ENCODE results near the gene PRRT4.

PRRT4 gene

DNA sequence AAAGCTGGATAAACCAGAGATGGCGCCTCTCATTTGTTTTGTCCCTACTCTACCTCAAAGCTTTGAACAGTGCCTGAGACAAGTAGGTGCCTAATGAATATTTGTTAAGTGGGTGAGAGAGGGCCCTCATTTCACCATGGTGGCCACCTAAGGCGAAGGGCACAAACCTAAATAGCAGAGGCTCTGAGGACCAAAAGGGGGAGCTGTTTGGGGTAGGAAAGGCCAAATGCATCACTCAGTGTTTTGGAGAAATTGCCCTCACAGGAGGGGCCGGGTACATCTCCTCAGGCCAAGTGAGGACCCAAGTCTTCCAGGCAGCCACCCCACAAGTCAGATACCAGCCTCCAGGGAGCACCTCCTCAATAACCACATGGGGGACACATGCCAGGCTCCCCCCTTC lies 34.3 kb upstream of the PRRT4 start:
- DNase-seq (ENCODE audit: low read depth in 2 of 2), result no peak

DNA sequence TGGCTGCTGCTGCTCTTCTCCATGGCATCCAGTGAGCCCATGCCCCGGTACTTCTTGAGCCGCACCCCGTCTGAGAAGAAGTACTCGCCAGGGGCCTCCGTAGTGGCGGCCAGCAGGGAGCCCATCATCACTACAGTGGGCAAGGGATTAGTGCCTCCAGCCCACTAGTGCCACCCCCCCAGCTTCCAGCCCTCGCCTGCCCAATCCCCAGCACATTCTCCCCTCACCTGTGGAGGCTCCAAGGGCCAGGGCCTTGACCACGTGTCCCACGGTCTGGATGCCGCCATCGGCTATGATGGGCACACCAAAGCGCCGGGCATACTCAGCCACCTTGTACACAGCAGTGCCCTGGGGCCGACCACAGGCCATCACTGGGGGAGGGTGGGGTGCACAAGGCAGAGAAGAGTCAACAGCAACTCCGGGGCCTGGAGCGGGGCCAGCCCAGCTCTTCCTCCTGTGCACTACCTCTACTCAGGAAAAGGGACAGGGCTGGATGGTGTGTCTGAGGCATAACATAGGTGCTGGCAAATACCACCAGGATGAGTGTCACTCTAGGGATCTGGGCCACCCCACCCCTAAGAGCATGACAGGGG lies 33.5 kb upstream of the PRRT4 start:
- DNase-seq (ENCODE audit: low read depth in 2 of 2), result no peak

DNA sequence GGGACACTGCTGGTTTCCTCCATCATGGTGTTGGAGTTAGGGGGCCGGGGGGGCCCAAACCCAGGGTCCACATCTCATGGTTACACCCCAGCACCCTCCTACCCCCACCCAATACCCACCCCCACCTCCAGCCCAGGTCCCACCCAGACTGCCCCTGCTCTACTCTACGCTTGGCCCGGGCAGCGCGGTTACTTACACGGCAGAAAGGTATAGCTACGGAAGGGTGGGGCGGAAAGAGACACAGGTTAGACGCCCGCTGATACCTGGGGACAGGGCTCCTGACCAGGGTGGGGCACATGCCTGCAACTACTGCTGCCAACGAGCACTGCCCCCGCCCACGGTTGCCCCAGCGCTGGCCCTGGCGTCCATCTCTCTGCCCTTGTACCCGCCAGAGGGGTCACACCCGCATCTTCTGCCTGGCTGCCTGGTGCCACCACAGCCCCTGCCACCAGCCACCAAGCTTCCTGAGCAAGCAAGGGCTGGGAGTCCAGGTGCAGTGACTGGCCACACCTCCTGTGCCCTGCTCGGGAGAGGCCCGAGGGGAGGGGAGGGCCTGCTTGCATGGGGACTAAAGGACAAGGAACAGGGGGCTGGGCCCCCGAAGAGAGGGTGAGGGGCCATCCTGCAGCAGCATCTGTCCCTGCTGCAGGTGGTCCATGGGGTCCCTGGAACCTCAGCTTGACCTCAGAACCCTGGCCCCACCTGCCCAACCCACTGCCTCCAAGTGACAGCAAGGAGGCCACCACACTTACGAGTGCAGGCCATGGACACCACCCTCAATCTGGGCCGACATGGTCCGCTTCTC lies 32.2 kb upstream of the PRRT4 start:
- no peak for DNase-seq (ENCODE audit: low read depth in 2 of 2)

DNA sequence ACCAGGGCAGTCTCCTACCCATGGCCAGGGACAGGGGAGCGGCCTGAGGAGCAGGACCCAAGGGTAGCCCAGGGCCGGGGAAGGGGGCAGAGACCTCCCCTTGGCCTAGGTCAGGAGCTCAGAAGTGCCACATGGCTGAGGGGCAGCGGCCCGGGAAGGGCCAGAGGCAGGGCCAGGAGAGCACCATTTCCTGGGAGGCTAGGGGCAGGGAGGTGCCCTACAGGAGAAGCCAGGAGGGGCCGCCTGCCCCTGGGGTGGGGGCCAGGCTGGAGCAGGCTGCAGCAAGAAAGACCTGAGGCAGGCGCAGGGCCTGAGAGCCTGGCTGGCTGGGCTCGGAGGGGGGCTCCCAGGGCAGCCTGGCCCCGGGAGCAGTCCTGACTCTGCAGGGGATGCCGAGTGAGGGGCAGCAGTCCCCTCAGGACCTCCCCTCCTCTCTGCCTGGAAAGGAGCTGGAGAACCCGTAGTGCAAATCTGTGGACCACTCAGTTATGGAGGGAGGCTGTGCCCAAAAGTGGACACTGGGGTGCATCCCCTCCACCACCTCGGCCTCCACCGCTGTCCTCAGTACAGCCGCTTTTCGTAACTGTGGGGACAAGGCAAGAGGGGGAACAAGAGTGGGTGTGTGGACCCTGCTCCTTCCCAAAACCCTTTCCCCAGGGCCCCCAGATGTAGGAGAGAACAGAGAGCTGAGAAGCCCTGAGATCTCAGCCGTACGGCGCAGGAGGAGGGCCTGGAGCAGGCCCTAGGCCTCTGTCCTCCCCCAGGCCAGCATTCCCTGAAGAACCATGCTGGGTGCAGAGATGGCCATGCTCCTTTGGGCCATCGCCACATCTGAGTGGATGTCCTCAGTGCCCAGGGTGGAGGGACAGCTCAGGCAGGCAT lies 31.2 kb upstream of the PRRT4 start:
- no peak for DNase-seq (ENCODE audit: low read depth in 2 of 2)

DNA sequence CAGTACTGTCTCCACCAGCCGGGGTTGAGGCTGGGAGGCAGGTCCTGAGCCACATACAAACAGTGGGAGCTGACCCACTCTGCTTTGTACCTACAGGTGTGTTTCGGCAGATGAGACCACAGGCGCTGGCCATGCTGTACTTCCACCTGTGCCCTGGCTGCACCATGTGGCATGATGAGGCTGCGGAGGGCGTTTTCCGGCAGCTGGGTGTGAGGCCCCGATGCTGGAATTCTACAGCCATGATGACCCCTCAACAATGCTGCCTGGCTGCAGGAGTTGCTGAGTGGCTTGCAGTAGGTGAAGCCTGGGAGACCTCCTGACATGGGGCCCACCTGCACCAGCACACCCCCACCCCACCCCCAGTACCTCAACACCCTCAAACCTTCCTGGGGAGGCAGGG lies 30.3 kb upstream of the PRRT4 start:
- DNase-seq (ENCODE audit: low read depth in 2 of 2), result no peak

DNA sequence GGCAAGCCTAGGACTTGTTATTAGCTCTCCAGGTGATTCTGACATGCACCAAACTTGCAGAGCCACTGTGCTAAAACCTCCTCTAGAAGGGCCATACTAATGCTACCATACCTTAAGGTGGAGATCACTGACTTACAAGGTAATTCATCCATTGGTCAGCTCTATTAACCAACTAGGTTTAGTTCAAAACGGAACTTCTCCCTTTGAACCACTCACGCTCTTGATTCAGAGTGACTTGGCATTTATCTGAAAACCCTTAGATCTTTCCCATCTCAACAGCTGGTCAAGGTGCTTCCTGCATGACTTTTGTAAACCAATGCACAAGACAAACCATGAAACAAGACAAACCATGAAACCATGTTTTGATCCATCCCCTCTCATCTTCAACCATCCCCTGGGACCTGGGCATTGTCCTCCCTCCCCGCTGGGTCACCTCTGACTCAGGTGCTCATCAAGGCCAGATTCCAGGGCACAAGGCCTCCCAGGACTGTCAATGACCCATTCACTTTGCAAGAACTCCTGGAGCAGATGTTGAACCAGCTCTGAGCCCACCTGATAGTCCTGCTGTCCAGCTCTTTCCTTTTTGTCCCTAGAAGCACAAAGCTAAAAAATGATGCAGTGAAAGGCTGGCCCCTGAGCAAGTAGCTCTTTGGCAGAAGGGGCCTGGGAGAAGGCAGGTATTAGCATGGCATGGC lies 29.5 kb upstream of the PRRT4 start:
- no peak for DNase-seq (ENCODE audit: low read depth in 2 of 2)

DNA sequence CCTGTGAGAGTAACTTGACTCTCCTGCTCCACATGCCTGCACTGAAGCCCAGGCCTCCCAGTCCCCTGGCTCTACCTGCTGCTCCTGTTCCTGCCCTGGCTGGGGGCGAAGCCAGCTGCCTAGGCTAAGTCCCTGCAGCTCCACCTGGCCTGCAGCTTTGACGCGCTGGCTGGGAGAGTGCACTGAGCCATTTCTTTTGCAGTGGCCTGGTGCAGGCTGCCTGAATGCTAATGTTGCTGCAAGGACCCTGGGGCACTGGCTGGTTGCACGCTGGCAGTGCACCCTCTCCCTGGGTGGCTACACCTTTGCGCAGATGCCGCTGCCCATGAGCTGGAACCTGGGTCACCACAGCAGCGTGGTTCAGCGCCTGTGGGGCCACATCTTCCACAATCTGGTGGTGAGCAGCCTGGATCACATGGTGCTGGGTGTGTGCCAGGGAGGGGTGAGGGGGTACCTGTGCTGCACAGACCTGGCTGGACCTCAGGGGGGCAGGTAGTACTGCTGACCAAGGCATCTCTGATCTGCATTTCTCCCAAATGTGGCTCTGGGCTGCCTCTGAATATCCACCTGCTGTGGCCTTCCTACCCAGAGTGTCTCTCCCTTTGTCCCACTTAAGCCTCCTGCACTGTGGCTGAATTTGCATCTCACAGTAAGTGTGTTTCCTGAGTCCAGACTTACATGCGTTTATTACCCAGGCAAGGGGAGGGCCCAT lies 28.3 kb upstream of the PRRT4 start:
- DNase-seq (ENCODE audit: low read depth in 2 of 2), result no peak

DNA sequence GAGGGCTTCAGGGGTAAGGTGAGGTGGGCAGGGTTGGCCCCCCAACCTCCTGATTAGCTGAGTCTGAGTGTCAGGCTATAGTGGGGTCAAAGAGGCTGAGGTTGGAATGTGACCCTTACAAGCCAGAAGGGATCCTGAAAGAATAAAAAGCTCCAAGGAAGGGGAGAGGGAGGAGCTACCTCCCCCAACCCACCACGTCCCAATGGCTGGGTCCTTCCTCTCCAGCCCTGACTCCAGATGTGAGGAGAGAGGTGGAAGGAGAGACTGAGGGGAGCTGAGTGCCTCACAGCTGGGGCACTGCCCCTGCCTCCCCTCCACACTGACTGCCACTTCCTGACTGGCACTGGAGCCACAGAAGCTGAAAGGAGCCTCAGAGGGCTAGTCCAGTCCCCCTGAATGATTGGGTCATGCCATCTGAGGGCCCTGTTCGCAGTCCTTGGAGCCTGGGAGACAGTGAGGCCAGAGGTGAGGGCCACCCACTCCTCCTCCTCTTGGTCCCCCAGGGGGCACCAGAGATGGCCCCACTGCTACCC lies 27.7 kb upstream of the PRRT4 start:
- no peak for DNase-seq (ENCODE audit: low read depth in 2 of 2)

DNA sequence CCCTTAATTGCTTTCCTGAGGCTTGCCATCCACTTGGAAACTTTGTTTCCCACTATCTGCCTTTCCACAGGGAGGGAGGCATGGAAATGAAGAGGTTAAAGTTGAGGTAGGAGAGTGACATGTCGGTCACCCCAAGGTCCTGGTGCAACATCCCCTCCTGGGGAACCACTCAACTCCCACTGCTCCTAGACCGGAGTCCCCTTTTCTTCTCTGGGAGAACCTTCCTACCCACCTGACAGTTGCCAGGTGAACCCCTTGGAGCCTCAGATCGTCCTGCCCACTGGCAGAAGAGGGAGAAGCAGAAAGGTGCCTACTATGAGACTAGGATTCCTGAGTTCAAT lies 26.6 kb upstream of the PRRT4 start:
- no peak for DNase-seq (ENCODE audit: low read depth in 2 of 2)

DNA sequence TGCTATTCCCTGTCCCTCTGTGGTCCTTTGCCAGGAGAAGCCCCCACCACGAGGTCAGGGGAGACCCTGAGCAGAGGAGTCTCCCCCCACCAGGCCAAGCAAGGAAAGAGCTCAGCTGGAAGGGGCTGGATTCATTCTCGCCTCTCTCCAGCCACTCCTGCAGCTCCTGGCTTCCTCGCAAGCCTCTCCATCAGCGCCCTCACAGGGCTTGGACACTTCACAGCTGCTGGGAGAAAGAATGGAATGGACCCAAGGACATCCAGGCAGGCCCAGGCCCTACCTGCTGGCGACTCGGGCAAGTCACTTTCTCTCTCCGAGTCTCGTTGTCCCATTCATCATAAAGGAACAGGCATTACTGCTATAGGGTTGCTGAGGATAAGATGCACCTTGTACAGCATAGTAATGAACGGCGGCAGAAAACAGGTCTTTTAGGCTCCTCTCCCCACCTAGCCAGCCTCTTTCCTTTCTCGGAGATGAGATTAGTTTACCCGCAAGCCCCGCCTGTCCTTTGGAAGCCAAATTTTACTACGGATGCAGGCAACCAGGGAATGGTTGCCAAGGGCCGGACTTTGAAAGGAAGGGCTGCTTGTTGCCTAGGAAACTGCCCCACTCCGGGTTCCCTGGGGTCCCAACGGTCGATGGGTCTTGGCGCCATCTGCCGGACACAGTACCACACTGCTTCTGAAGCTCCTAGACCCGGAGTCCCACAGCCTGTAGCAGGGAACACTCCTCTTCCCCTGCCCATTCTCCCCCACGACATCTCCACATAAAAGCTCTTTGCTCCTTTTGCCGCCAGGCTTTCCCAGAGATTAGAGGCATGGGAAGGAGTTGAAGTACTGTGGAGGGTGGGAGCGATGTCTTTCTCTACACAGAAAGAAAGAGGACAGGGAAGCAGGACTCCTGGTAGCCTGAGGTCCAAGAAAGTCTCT lies 26.0 kb upstream of the PRRT4 start:
- DNase-seq (ENCODE audit: low read depth in 2 of 2), result peak; percentile 36 to 53

DNA sequence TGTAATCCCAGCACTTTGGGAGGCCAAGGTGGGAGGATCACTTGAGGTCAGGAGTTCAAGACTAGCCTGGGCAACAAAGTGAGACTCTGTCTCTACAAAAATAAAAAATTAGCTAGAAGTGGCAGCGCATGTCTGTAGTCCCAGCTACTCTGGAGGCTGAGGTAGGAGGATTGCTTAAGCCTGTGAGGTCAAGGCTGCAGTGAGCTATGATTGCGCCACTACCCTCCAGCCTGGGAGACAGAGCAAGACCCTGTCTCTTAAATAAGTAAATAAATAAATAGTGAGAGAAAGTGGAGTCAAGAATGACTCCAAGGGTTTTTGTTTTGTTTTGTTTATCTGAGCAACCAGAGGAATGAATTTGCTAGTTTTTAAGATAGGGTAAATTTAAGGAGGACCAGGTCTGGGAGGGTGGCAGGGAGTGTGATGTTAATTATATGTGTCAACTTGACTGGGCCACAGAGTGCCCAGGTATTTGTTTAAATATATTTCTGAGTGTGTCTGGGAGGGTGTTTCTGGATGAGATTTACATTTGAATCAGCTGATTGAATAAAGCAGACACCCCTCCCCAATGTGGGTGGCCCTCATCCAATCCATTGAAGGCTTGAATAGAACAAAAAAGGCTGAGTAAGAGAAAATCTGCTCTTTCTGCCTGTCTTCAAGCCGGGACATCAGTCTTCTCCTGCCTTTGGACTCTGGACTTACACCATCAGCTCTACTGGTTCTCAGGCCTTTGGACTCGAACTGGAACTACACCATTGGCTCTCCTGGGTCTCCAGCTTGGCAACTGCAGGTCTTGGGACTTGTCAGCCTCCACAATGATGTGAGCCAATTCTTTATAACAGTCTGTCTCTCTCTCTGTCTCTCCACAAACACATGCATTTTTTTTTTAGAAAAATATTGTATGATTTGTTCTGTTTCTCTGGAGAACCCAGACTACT lies 24.8 kb upstream of the PRRT4 start:
- no peak for DNase-seq (ENCODE audit: low read depth in 2 of 2)

DNA sequence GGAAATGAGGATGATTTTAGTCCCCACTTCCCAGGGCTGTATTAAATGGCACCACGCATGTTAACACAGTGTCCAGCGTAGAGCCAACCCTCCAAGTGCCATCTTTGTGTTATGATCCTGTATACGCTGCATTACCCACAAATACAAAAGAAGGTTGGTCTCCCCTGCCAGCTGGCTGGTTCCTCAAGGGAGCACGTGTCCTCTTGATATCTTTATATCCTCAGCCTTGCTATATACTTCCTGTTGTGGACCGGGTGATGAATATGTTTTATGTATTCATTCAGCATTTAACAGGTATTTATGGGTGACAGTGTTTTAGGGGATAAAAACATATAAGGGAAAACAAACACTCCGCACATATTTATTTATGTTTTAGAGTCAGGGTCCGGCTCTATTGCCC lies 23.2 kb upstream of the PRRT4 start:
- no peak for DNase-seq (ENCODE audit: low read depth in 2 of 2)

DNA sequence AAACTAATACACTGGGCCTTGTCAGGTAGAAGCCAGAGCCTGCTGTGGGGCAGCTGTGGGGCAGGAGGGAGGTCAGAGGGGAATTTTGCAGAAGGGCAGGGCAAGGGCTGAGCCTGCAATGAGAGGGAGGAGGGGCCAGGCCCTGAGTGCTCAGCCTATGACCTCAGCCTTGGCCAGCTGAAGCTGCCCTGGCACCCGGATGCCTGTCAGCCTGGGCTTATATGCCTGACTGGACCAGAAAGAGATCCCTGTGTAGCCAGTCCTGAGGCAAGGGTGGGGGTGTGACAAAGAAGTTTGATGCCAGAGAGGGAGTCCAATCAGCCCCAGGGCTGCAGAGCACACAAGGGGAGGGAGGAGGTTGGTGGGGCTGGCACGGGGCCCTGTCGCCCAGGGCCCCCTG lies 22.3 kb upstream of the PRRT4 start:
- DNase-seq (ENCODE audit: low read depth in 2 of 2), result no peak

DNA sequence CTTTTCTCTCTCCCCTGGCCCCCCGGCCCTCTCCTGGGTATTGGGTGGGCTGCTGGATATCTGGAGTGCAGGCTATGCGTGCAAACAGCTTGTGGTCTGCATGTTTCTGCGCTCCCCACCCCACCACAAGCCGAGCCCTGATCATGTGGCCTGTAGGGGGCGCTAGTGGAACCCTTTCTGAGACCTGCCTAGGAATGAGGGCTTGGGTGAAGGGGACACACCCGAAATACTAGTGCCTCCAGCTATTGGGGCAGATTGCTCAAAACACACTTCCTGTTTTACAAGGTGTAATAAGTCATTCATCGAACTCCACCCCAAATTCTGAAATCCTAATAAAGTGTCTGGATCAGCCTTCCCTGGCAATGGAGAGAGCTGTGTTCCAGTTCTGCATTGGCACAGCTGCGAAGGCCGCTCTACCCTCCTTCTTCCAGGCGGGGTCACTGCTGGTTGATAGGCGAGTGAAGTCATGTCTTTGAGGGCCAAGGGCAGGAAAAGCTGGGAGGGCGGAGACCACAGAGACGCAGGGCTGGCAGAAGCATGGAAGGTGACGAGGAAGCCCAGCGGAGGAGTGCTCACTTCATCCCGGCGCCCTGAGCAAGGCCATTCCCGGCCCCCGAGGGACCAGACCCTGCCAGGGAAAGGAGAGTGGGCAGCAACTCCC lies 19.8 kb upstream of the PRRT4 start:
- DNase-seq (ENCODE audit: low read depth in 2 of 2), result no peak

DNA sequence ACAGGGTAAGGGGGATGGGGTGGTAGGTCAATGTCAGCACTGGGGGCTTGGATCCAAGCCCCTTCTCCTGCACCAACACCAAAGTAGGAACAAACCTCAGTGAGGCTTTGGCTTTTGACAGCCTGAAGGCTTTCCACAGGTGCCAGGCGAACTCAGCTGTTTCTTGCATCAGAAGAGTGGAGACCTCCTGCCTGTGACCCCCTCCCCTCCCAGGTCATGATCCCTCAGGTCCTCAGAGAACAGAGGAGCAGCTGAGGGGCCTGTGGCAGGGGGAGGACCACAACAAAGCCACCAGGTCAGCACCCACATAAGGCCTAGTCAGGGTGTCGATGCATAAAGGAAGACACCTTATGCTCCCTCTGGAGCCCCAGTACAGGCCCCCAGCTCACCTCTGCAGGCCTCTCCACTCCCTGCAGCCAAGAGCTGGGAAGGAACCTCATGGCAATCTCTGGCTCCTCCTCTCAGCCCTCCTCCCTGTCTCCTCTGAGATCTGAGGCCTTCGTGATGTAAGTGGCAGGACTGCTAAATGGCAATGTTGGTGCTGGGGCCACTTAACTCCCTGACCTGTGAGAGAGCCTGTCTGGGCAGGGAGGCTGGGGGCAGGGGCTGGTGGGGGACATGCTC lies 19.1 kb upstream of the PRRT4 start:
- DNase-seq (ENCODE audit: low read depth in 2 of 2), result no peak

DNA sequence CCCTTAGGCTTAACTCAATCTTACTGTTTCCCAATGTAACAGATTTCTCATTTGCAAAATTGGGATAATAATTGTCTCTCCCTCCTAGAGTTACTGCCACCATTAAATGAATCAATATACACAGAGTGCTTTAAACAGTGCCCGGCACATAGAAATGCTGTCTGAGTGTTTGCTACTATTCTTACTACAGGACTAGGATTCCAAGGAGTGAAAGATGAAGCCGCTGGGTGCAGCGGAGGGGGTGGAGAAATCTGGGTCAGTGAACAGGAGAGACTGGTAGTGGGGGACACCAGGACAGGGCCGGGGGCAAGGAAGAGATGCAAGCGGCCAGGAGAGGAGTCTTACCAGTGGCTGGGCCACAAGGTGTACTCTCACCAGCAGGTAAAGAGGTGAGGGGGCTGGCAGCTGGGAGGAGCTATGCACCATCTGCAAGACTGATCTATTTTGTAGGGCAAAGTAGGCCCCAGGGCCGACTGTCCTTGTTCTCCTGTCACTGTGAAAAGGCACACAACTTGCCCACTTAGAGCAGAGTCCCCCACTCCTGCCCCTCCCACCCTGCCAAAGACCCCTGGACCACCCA lies 18.5 kb upstream of the PRRT4 start:
- no peak for DNase-seq (ENCODE audit: low read depth in 2 of 2)

DNA sequence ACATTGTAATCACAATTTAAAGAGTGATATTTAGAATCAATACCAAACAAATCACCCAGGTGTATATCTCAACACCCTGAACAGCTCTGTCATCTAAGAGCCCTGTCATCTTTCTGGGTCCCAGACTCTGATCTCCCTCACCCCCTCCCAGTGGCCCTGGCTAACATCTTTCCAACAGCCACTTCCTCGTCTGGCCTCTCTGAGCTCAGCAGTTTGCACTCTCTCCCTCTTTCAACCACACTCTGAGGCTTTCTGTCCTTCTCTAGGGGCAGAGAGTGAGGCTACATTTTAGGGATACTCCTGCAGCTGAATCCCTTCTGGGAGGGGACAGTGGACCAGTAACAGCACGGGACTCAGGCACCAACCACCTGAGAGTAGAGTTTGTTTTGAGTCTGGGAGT lies 17.1 kb upstream of the PRRT4 start:
- DNase-seq (ENCODE audit: low read depth in 2 of 2), result no peak

DNA sequence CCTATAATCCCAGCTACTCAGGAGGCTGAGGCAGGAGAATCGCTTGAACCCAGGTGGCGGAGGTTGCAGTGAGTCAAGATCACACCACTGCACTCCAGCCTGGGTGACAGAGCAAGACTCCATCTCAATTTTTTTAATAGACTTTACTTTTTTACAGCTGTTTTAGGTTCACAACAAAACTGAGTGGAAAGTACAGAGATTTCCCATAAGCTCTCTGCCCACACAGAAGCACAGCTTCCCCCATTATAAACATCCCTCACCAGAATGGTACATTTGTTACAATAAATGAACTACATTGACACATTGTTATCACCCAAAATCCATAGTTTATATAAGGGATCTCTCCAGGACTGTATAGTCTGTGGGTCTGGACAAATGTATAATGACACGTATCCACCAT lies 14.6 kb upstream of the PRRT4 start:
- DNase-seq (ENCODE audit: low read depth in 2 of 2), result no peak

All from stimulated activated CD4-positive, alpha-beta T cell treated with anti-CD3 and anti-CD28 coated beads, Interleukin-1b, Interleukin-23, amount 100 ng/mL, for 1 hour (primary cell).